Common myeloid progenitor, CD34-positive (primary cell): ENCODE measurements around the gene ZBTB7C.
A peak's percentile ranks its signal among the peaks of the same experiment; 100 is the strongest.

Experiments used
- CTCF ChIA-PET: fragments of 350-600 bp; sonication (Branson Sonifier 250); formaldehyde crosslinking; loops from one replicate; lab custom pipeline; 2021; ENCODE audit warnings: antibody characterized with exemption; lab: Charles Lee
- POLR2A ChIA-PET: fragments of 350-600 bp; sonication (Branson Sonifier 250); formaldehyde crosslinking; loops from one replicate; lab custom pipeline; 2021; ENCODE audit warnings: antibody characterized with exemption; lab: Charles Lee
- DNase-seq, 3 donors: peaks; one replicate each; pipeline versions ENCODE4 v3.0.0 to v3.0.0-alpha.2; 2013
- H3K27ac ChIP-seq, 2 experiments: 1 replicate in 1 of 2; 2 replicates in 1 of 2; pipeline ENCODE4 v1.7.0; 2013; ENCODE audit warnings: inconsistent platforms in 2 of 2, low read length in 2 of 2, mild to moderate bottlenecking in 2 of 2, low read depth in 1 of 2, moderate library complexity in 1 of 2; ENCODE audit not compliant: severe bottlenecking in 2 of 2, insufficient read depth in 1 of 2, poor library complexity in 1 of 2
- H3K27me3 ChIP-seq, 5 experiments: replicated peaks in 2 of 5; 1 replicate in 3 of 5; 2 replicates in 2 of 5; pipeline versions ENCODE4 v1.6.1 to v1.7.0; 2013; ENCODE audit warnings: low read length in 4 of 5, mild to moderate bottlenecking in 2 of 5, moderate library complexity in 2 of 5, inconsistent platforms in 1 of 5; ENCODE audit not compliant: insufficient read depth in 5 of 5, control insufficient read depth in 4 of 5
- H3K36me3 ChIP-seq, 4 experiments: 1 replicate in 2 of 4; 2 replicates in 2 of 4; pipeline versions ENCODE4 v1.6.1 to v1.7.0; 2013; ENCODE audit warnings: low read length in 3 of 4, control low read depth in 1 of 4, mild to moderate bottlenecking in 1 of 4; ENCODE audit not compliant: control insufficient read depth in 4 of 4, insufficient read depth in 4 of 4
- H3K4me1 ChIP-seq, 4 experiments: 1 replicate in 3 of 4; 2 replicates in 1 of 4; pipeline versions ENCODE4 v1.6.1 to v1.7.1; 2013; ENCODE audit warnings: low read length in 3 of 4, mild to moderate bottlenecking in 3 of 4, control low read depth in 1 of 4, inconsistent platforms in 1 of 4, moderate library complexity in 1 of 4; ENCODE audit not compliant: control insufficient read depth in 4 of 4, insufficient read depth in 4 of 4; ENCODE audit errors: control extremely low read depth in 1 of 4
- H3K4me3 ChIP-seq, 7 experiments: 1 replicate in 4 of 7; 2 replicates in 3 of 7; pipeline versions ENCODE4 v1.5.1 to v1.7.0; 2013; ENCODE audit warnings: mild to moderate bottlenecking in 7 of 7, low read length in 6 of 7, moderate library complexity in 6 of 7, inconsistent platforms in 2 of 7, low read depth in 2 of 7, control low read depth in 1 of 7; ENCODE audit not compliant: insufficient read depth in 4 of 7, control insufficient read depth in 1 of 7; ENCODE audit errors: extremely low read depth in 1 of 7
- H3K9me3 ChIP-seq, 5 experiments: 1 replicate in 4 of 5; 2 replicates in 1 of 5; pipeline versions ENCODE4 v1.6.1 to v1.7.1; 2013; ENCODE audit warnings: low read length in 4 of 5, mild to moderate bottlenecking in 2 of 5, inconsistent platforms in 1 of 5, low read depth in 1 of 5, moderate library complexity in 1 of 5; ENCODE audit not compliant: control insufficient read depth in 4 of 5, insufficient read depth in 2 of 5; ENCODE audit errors: control extremely low read depth in 1 of 5
- WGBS: methylation state at CpG from one replicate; pipeline ENCODE4 v1.1.5; 2013; ENCODE audit not compliant: insufficient coverage; 5-methylcytosine and 5-hydroxymethylcytosine counted together

Gene ZBTB7C

DNA sequence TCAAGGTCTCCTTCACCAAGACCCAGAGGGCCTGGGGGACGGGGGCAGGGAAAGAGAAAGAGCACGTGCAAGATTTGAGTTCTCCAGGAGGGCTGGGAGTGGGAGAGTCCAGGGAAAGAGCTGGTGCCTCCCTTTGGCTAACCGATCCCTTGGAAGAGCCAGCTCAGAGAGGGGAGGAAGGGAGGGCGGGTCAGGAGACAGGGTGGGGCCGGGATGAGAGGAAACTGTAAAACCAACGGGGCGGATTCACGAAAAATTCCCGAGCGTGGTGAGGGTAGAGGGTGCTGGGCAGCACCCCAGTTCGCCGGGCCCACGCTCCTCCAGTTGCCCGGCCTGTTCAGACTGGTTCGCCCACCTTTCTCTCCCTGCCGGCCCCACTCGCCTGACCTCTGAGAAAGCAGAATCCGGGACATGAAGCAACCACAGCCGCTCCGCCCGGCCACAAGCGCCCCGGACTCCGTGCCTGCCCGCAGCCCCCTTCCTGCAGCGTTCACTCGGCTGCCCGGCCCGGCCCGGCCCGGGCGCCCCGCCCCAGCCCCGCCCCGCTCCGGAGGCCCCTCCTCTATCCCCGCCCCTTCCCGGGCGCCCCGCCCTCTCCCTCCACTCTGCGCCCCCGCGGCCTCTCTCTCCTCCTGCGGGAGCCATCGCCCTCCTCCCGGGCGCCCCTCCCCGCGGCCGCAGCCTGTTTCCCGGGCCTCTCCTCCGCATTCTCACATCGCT, 247.8 kb downstream of the ZBTB7C start:
- H3K27me3 ChIP-seq = peaks cover 0 to 39% (median 4%) of the 10 kb centered on the region in 5 experiments
- POLR2A ChIA-PET = no interaction called here
- H3K4me3 ChIP-seq = peak overlapping the region; percentile 29 to 69 (median 60)
- CTCF ChIA-PET = no interaction called here
- 10% methylated on average over 30 of the region's 53 CpGs for WGBS
- H3K9me3 ChIP-seq = no peaks in the 10 kb centered on the region
- H3K27ac ChIP-seq = no peak overlapping the region
- H3K4me1 ChIP-seq = peaks cover 5 to 38% (median 22%) of the 10 kb centered on the region in 4 experiments
- DNase-seq = peak; percentile 23 to 42 (median 26)
- H3K36me3 ChIP-seq = no peaks in the 10 kb centered on the region

DNA sequence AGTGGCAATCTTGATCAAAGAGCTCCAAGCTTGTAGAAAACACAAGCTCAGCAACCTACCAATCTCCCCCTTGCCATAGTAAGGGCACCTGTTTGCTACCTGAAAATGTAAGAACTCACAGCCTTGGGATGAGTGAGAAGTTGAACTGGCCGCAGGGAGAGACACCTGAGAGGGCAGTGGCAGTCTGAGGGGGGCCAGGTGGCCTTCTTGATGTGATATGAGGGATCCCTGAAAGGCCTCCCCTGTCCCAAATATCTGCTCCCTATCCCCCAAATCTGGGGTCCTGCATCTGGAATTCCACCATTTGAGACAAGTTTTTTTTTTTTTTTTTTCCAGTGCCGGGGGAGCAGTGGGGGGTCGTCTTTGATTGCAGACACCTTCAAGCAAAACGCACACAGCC, 248.6 kb downstream of the ZBTB7C start:
- H3K27me3 ChIP-seq = peaks cover 0 to 39% (median 4%) of the 10 kb centered on the region in 5 experiments
- POLR2A ChIA-PET = no interaction called here
- H3K36me3 ChIP-seq = no peaks in the 10 kb centered on the region
- no peaks in the 10 kb centered on the region for H3K9me3 ChIP-seq
- peaks cover 2 to 31% (median 20%) of the 10 kb centered on the region in 4 experiments for H3K4me1 ChIP-seq
- H3K4me3 ChIP-seq = no peak overlapping the region
- no peak overlapping the region for H3K27ac ChIP-seq
- WGBS = 88% methylated on average over 4 of the region's 4 CpGs
- CTCF ChIA-PET = no interaction called here
- no peak for DNase-seq

- ChIA-PET CTCF (interaction anchor here (1.1 kb wide), 1 partner anchor 286 kb away, joined by 4 read pairs; no protein-coding TSS in a partner anchor), POLR2A (no interaction called here)
- Histone ChIP-seq H3K27me3 (peaks cover 0 to 39% (median 4%) of the 10 kb centered on the region in 5 experiments), H3K4me3 (no peak overlapping the region), H3K27ac (no peak overlapping the region), H3K4me1 (peaks cover 0 to 23% (median 12%) of the 10 kb centered on the region in 4 experiments), H3K36me3 (no peaks in the 10 kb centered on the region), H3K9me3 (no peaks in the 10 kb centered on the region)
- WGBS = 94% methylated on average over 5 of the region's 7 CpGs
- no peak for DNase-seq
Observed at GRCh38 chr18:48159816-48160215, 249.4 kb downstream of the ZBTB7C start.

DNA sequence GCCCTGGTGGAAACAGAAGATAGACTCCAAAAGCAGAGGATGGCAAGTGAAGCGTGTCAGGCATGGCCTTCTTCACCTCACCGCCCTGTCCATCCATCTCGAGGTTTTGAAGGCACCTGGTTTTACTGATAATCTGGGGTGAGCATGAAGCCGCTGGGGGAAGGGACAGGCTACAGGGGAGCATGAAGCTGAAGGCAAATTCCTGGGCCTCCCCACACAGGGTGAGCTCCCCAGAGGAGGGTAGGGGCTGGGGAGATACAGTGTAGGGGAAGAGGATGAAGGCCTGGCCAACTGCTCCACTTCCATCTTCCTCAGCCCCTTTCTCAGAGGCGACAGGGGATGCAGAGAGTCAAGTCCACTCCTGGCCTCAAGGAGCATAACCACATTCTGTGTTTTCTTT, 250.5 kb downstream of the ZBTB7C start:
- CTCF ChIA-PET = no interaction called here
- Histone ChIP-seq H3K36me3 (no peaks in the 10 kb centered on the region), H3K4me1 (peaks cover 0 to 14% (median 12%) of the 10 kb centered on the region in 4 experiments), H3K27me3 (peaks cover 0 to 37% (median 4%) of the 10 kb centered on the region in 5 experiments), H3K4me3 (no peak overlapping the region), H3K27ac (no peak overlapping the region), H3K9me3 (no peaks in the 10 kb centered on the region)
- POLR2A ChIA-PET = no interaction called here
- WGBS = 100% methylated on average over 2 of the region's 5 CpGs
- DNase-seq = no peak

- POLR2A ChIA-PET = no interaction called here
Observed at GRCh38 chr18:48157956-48158355, 251.2 kb downstream of the ZBTB7C start.

DNA sequence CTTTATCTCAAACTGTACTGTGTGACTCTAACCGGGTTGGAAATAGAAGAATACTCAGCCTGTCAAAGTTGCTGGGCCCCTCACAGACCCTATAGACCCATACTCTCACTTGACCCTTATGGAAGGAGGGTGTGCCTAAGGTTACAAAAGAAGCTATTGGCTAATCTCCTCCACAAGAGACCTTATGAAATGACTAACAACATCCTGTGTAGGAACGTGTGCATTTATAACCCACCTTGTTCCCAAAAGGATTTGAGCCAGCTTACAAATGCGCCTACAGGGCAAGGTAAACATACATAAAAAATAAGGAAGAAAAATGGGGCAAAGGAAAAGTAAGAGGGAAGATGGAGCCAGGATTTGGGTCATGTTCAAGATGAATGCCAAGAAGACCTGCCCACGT, 253.3 kb downstream of the ZBTB7C start:
- ChIA-PET POLR2A (interaction anchor here (0.7 kb wide), 1 partner anchor 89 kb away, joined by 7 read pairs; no protein-coding TSS in a partner anchor), CTCF (interaction anchor here (1.4 kb wide), 1 partner anchor 9 kb away, joined by 5 read pairs; no protein-coding TSS in a partner anchor)
- Histone ChIP-seq H3K27me3 (peaks cover 0 to 18% (median 6%) of the 10 kb centered on the region in 5 experiments), H3K36me3 (no peaks in the 10 kb centered on the region), H3K4me1 (no peaks in the 10 kb centered on the region), H3K9me3 (no peaks in the 10 kb centered on the region), H3K27ac (no peak overlapping the region), H3K4me3 (no peak overlapping the region)
- WGBS = 90% methylated on average over 2 of the region's 4 CpGs
- DNase-seq = no peak

More at GRCh38 chr18:48157956-48158355, 251.2 kb downstream of the ZBTB7C start:
- DNase-seq = no peak
- peaks cover 0 to 12% (median 10%) of the 10 kb centered on the region in 4 experiments for H3K4me1 ChIP-seq
- no peak overlapping the region for H3K4me3 ChIP-seq
- H3K36me3 ChIP-seq = no peaks in the 10 kb centered on the region
- WGBS = 98% methylated on average over 4 of the region's 4 CpGs
- H3K27me3 ChIP-seq = peaks cover 0 to 31% (median 4%) of the 10 kb centered on the region in 5 experiments
- no peak overlapping the region for H3K27ac ChIP-seq
- CTCF ChIA-PET = no interaction called here
- no peaks in the 10 kb centered on the region for H3K9me3 ChIP-seq

DNA sequence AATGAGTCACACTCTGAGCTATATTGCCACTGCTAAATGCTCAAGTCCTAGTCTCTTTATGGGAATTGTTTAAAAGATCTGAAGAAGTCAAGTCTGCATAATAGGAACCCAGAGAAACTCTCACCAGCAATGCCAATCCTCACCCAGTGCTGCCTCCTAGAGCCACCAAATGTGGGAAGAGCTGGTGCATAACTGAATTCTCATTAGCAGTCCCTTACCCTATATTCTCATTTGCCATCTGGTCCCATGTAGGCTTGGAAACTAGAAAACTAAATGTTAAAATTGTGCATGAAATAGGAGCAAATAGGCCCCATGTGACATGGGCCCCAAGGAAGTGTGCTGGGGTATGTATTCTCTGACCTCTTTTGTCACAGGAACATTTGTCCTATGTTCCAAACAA, 254.4 kb downstream of the ZBTB7C start:
- ChIA-PET POLR2A (no interaction called here), CTCF (no interaction called here)
- Histone ChIP-seq H3K4me3 (no peak overlapping the region), H3K4me1 (no peaks in the 10 kb centered on the region), H3K27me3 (peaks cover 0 to 9% (median 3%) of the 10 kb centered on the region in 5 experiments), H3K36me3 (no peaks in the 10 kb centered on the region), H3K9me3 (no peaks in the 10 kb centered on the region), H3K27ac (no peak overlapping the region)
- DNase-seq = no peak
